AG09309 (cell line): Measurements from ENCODE around the gene HBM.

ENCODE experiments used
- DNase-seq: peaks from one replicate; pipeline ENCODE4 v3.0.0-alpha.2; 2010; ENCODE audit warnings: low read depth
- H3K4me3 ChIP-seq: 2 replicates; pipeline ENCODE4 v1.5.1; 2011; ENCODE audit warnings: mild to moderate bottlenecking, low read depth, low read length, moderate library complexity; ENCODE audit not compliant: control insufficient read depth
- CTCF ChIP-seq: IDR thresholded peaks from 2 replicates; pipeline ENCODE4 v1.5.1; 2011; ENCODE audit warnings: mild to moderate bottlenecking, low read depth, low read length, inconsistent platforms; ENCODE audit not compliant: insufficient read depth, control insufficient read depth; ENCODE audit errors: missing control alignments

HBM gene

GRCh38 chr16:185691-186090 lies 19.9 kb downstream of the HBM start:
- no peak overlapping the region for H3K4me3 ChIP-seq
- DNase-seq: no peak

GRCh38 chr16:187330-187729 lies 21.6 kb downstream of the HBM start:
- DNase-seq: no peak
- TF ChIP-seq CTCF: no peak
- no peak overlapping the region for H3K4me3 ChIP-seq

More at GRCh38 chr16:185691-186090, 19.9 kb downstream of the HBM start:
- no peak for TF ChIP-seq CTCF

GRCh38 chr16:188674-189073 lies 22.9 kb downstream of the HBM start:
- no peak overlapping the region for H3K4me3 ChIP-seq
- no peak for DNase-seq
- no peak for TF ChIP-seq CTCF

GRCh38 chr16:189604-190186 lies 23.9 kb downstream of the HBM start:
- no peak for TF ChIP-seq CTCF
- no peak overlapping the region for H3K4me3 ChIP-seq
- DNase-seq: no peak

GRCh38 chr16:191831-192230 lies 26.1 kb downstream of the HBM start:
- TF ChIP-seq CTCF: no peak
- H3K4me3 ChIP-seq: no peak overlapping the region
- DNase-seq: no peak

- no peak for TF ChIP-seq CTCF
- H3K4me3 ChIP-seq: no peak overlapping the region
- no peak for DNase-seq
Observed at GRCh38 chr16:192686-193085, 26.9 kb downstream of the HBM start.

GRCh38 chr16:193441-193840 lies 27.7 kb downstream of the HBM start:
- no peak for DNase-seq
- TF ChIP-seq CTCF: no peak
- no peak overlapping the region for H3K4me3 ChIP-seq
